Fibroblast of mammary gland (primary cell): ENCODE measurements around the gene LONRF3.

Experiments used
- DNase-seq: peaks from one replicate; pipeline ENCODE4 v3.0.0-alpha.2; 2010; ENCODE audit warnings: low read depth
- H3K4me3 ChIP-seq: 2 replicates; pipeline ENCODE4 v1.5.1; 2011; ENCODE audit warnings: low read depth, mild to moderate bottlenecking, low read length, moderate library complexity; ENCODE audit not compliant: control insufficient read depth
- CTCF ChIP-seq: conservative IDR thresholded peaks from 2 replicates; pipeline ENCODE4 v1.5.1; 2011; ENCODE audit warnings: low read depth, low read length, inconsistent platforms; ENCODE audit not compliant: control insufficient read depth, insufficient read depth

Gene LONRF3

GRCh38 chrX:119055687-119056086 is 81.3 kb downstream of the LONRF3 start:
- DNase-seq, result no peak
- TF ChIP-seq CTCF, result no peak
- H3K4me3 ChIP-seq, result no peak overlapping the region

GRCh38 chrX:119062750-119063374 is 88.4 kb downstream of the LONRF3 start:
- DNase-seq, result peak; percentile 45
- no peak for TF ChIP-seq CTCF
- no peak overlapping the region for H3K4me3 ChIP-seq

GRCh38 chrX:119063428-119063827 is 89.0 kb downstream of the LONRF3 start:
- H3K4me3 ChIP-seq, result no peak overlapping the region
- TF ChIP-seq CTCF, result no peak
- DNase-seq, result no peak

- TF ChIP-seq CTCF, result peak; percentile 70
- peak; percentile 66 for DNase-seq
- no peak overlapping the region for H3K4me3 ChIP-seq
Measured at GRCh38 chrX:119067023-119067739, 92.8 kb downstream of the LONRF3 start.
